ENCODE data around the gene TFF1.

TFF1 gene

GRCh38 chr21:42343963-42344510 lies 22.3 kb downstream of the TFF1 start:
- DNase-seq (ENCODE audit: low read depth): no peak

GRCh38 chr21:42343556-42343955 lies 22.8 kb downstream of the TFF1 start:
- no peak for DNase-seq (ENCODE audit: low read depth)

- DNase-seq (ENCODE audit: low read depth): no peak
Measured at GRCh38 chr21:42343101-42343500, 23.2 kb downstream of the TFF1 start.

GRCh38 chr21:42341776-42342542 lies 24.4 kb downstream of the TFF1 start:
- DNase-seq (ENCODE audit: low read depth): no peak

GRCh38 chr21:42340187-42341050 lies 25.9 kb downstream of the TFF1 start:
- DNase-seq (ENCODE audit: low read depth): no peak

GRCh38 chr21:42338729-42339715 lies 27.3 kb downstream of the TFF1 start:
- DNase-seq (ENCODE audit: low read depth): no peak

- no peak for DNase-seq (ENCODE audit: low read depth)
Measured at GRCh38 chr21:42337830-42338728, 28.3 kb downstream of the TFF1 start.

GRCh38 chr21:42337276-42337675 lies 29.1 kb downstream of the TFF1 start:
- DNase-seq (ENCODE audit: low read depth): no peak

GRCh38 chr21:42336054-42336453 lies 30.3 kb downstream of the TFF1 start:
- no peak for DNase-seq (ENCODE audit: low read depth)

GRCh38 chr21:42332557-42333317 lies 33.6 kb downstream of the TFF1 start:
- DNase-seq (ENCODE audit: low read depth): no peak

GRCh38 chr21:42331660-42332059 lies 34.7 kb downstream of the TFF1 start:
- DNase-seq (ENCODE audit: low read depth): no peak

GRCh38 chr21:42330380-42331371 lies 35.7 kb downstream of the TFF1 start:
- DNase-seq (ENCODE audit: low read depth): no peak

GRCh38 chr21:42324896-42325295 lies 41.4 kb downstream of the TFF1 start:
- no peak for DNase-seq (ENCODE audit: low read depth)

- DNase-seq (ENCODE audit: low read depth): no peak
Measured at GRCh38 chr21:42321845-42322244, 44.5 kb downstream of the TFF1 start.

GRCh38 chr21:42321231-42321630 lies 45.1 kb downstream of the TFF1 start:
- DNase-seq (ENCODE audit: low read depth): no peak

- DNase-seq (ENCODE audit: low read depth): no peak
Measured at GRCh38 chr21:42320791-42321190, 45.5 kb downstream of the TFF1 start.

GRCh38 chr21:42319851-42320572 lies 46.3 kb downstream of the TFF1 start:
- DNase-seq (ENCODE audit: low read depth): no peak

- DNase-seq (ENCODE audit: low read depth): no peak
Measured at GRCh38 chr21:42319376-42319775, 47.0 kb downstream of the TFF1 start.
